Endothelial cell (in vitro differentiated cells): Measurements from ENCODE around the gene CSNK1A1. TPM values are rescaled to one million over a fixed set of nuclear protein-coding genes. Genes with fewer than 3 reads are reported as not detected.

Experiments
- DNase-seq: peaks from one replicate; pipeline ENCODE4 v3.0.0; 2021; ENCODE audit warnings: low spot score
- H3K27ac Mint-ChIP-seq: one replicate; pipeline ENCODE4 v1.8.0; 2021; ENCODE audit warnings: mixed read lengths, inconsistent platforms; ENCODE audit not compliant: unreplicated experiment
- H3K27me3 Mint-ChIP-seq: one replicate; pipeline ENCODE4 v1.8.0; 2021; ENCODE audit warnings: mild to moderate bottlenecking, moderate library complexity, mixed read lengths, inconsistent platforms; ENCODE audit not compliant: unreplicated experiment
- H3K36me3 Mint-ChIP-seq: one replicate; pipeline ENCODE4 v1.8.0; 2021; ENCODE audit warnings: mild to moderate bottlenecking, low read depth, mixed read lengths, inconsistent platforms; ENCODE audit not compliant: unreplicated experiment
- H3K4me1 Mint-ChIP-seq: one replicate; pipeline ENCODE4 v1.8.0; 2021; ENCODE audit warnings: mild to moderate bottlenecking, mixed read lengths, inconsistent platforms; ENCODE audit not compliant: unreplicated experiment
- H3K4me3 Mint-ChIP-seq: one replicate; pipeline ENCODE4 v1.8.0; 2021; ENCODE audit warnings: mild to moderate bottlenecking, mixed read lengths, inconsistent platforms; ENCODE audit not compliant: unreplicated experiment
- H3K9me3 Mint-ChIP-seq: one replicate; pipeline ENCODE4 v1.8.0; 2021; ENCODE audit warnings: mixed read lengths, inconsistent platforms; ENCODE audit not compliant: unreplicated experiment
- CTCF ChIP-seq: fragments of 200-600 bp; sonication (generic); IDR thresholded peaks from one replicate; pipeline ENCODE4 v1.5.0; 2021; ENCODE audit warnings: antibody characterized with exemption; ENCODE audit not compliant: unreplicated experiment
- total RNA-seq: library from RNA; stranded (reverse); fragmentation: NEBNext Ultra II Directional; extraction: Animal tissue kit (Norgen Biotek cat#: 25700); gene quantifications from one replicate; pipeline ENCODE4 v1.2.1, GENCODE V29; 2021; ENCODE audit not compliant: unreplicated experiment

CSNK1A1 gene
- total RNA-seq, 1 donor from 2014 or later, result 242 TPM

GRCh38 chr5:149457393-149457763 lies 93.9 kb downstream of the CSNK1A1 start:
- DNase-seq, result no peak
- Mint-ChIP-seq H3K27ac (no peak overlapping the region), H3K4me1 (peaks cover 23% of the 10 kb centered on the region), H3K4me3 (no peak overlapping the region), H3K36me3 (no peaks in the 10 kb centered on the region), H3K9me3 (no peaks in the 10 kb centered on the region), H3K27me3 (peaks cover 5% of the 10 kb centered on the region)
- no peak for TF ChIP-seq CTCF

GRCh38 chr5:149456597-149457392 lies 94.4 kb downstream of the CSNK1A1 start:
- Mint-ChIP-seq H3K4me3 (no peak overlapping the region), H3K4me1 (peaks cover 29% of the 10 kb centered on the region), H3K9me3 (no peaks in the 10 kb centered on the region), H3K36me3 (no peaks in the 10 kb centered on the region), H3K27me3 (peaks cover 5% of the 10 kb centered on the region), H3K27ac (peak overlapping the region; percentile 40)
- TF ChIP-seq CTCF, result no peak
- DNase-seq, result no peak

- Mint-ChIP-seq H3K27ac (peak overlapping the region; percentile 75), H3K27me3 (peaks cover 9% of the 10 kb centered on the region), H3K9me3 (no peaks in the 10 kb centered on the region), H3K4me1 (peaks cover 35% of the 10 kb centered on the region), H3K4me3 (no peak overlapping the region), H3K36me3 (no peaks in the 10 kb centered on the region)
- no peak for DNase-seq
- no peak for TF ChIP-seq CTCF
Observed at GRCh38 chr5:149455889-149456409, 95.3 kb downstream of the CSNK1A1 start.

GRCh38 chr5:149453618-149454415 lies 97.4 kb downstream of the CSNK1A1 start:
- Mint-ChIP-seq H3K36me3 (no peaks in the 10 kb centered on the region), H3K4me3 (no peak overlapping the region), H3K4me1 (peaks cover 55% of the 10 kb centered on the region), H3K9me3 (no peaks in the 10 kb centered on the region), H3K27ac (no peak overlapping the region), H3K27me3 (peaks cover 10% of the 10 kb centered on the region)
- DNase-seq, result no peak
- TF ChIP-seq CTCF, result no peak
